ENCODE measurements around the gene JUN.

JUN gene

GRCh38 chr1:58755468-58755872, 28.4 kb downstream of the JUN start:
- DNase-seq (ENCODE audit: low spot score), result peak; percentile 85
- Histone ChIP-seq H3K4me3 (peak overlapping the region; percentile 30), H3K27ac (peak overlapping the region; percentile 63 to 79)
- no peak for TF ChIP-seq CTCF (IDR thresholded peaks at IDR 0.05)

DNA sequence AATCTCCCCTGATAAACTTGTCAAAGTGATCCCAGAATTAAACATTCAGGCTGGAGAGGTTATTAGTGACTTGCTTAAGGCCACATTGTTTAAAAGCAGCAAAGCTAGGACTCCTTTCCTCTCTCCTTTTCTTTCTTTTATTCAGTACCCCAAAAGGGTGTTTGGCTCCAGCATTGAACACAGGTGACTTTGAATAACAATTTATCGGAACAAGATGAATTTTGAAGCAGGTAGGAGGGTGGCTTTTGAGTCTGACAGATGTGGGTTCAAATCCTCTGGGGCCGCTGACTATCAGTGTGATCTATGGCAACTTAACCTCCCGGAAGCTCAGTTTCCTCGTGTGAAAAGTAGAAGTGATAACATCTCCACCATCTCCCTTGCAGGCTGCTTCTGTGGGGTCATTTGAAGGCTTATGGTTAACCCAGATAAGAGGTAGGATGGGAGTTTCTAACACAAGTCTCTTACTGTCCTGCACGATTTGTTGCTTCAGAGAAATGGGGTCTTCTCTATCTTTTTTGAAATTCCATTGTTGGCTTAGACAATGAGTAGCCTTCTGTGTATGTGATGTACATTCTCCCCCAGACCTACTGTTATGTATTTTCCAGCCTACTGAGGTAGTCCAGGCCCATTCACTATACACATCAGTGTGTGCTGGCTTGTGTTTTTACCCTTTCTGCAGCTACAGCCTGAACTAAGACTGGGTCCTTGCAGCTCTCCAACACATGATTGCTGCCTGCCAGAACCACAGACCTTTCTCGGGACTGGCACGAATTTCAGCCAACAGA, 29.0 kb downstream of the JUN start:
- no peak for TF ChIP-seq CTCF (IDR thresholded peaks at IDR 0.05)
- peak overlapping the region; percentile 30 for H3K4me3 ChIP-seq
- H3K27ac ChIP-seq, result peak overlapping the region; percentile 63 to 79
- DNase-seq (ENCODE audit: low spot score), result no peak

DNA sequence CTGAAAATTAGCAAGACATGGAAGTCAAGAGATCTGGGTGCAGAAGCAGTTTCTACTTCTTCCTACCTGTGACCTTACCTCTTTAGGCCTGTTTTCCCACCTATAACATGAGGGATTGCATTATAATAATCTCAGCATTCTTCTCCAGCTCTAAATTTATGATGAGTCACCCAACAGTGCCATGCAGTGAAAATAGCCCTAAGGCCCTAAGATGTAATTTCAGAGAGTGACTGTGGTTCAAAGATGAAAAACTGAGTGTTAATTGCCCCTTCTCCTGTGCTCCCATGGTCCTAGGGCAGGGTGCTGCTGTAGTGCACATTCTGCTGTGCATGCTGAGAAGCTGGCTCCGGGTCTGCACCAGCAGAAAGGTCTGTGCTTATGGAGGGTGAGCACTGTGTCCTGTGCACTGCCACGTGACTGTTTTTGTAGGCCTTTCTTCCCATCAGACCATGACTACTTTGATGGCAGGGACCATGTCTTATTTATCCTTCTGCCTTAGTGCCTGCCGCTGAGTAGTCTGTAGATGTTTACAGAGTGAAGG, 29.7 kb downstream of the JUN start:
- TF ChIP-seq CTCF (IDR thresholded peaks at IDR 0.05), result no peak
- no peak for DNase-seq (ENCODE audit: low spot score)
- no peak overlapping the region for H3K4me3 ChIP-seq
- peak overlapping the region in 1 of 2 donors; percentile 79 for H3K27ac ChIP-seq

DNA sequence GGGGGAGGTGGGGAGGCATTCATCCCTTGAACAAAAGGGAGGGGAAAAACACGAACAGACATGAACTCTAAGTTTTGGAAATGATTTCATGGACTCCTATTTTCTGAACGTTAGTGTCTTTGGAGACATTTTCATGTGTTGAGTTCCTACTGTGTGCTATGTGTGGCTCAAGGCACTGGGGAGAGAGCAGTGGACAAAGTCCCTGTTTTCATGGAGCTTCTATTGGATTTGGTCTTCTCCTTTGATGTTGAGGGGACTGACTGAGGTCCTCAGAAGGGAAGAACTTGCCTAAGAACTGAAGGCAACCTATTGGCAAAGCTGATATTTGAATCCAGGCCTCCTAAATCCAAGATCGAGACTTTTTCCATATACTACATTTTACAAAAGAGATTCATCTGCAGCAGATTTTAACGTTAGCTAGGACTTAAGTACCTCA, 30.4 kb downstream of the JUN start:
- no peak for TF ChIP-seq CTCF (IDR thresholded peaks at IDR 0.05)
- no peak overlapping the region for H3K27ac ChIP-seq
- DNase-seq (ENCODE audit: low spot score), result no peak
- H3K4me3 ChIP-seq, result no peak overlapping the region

DNA sequence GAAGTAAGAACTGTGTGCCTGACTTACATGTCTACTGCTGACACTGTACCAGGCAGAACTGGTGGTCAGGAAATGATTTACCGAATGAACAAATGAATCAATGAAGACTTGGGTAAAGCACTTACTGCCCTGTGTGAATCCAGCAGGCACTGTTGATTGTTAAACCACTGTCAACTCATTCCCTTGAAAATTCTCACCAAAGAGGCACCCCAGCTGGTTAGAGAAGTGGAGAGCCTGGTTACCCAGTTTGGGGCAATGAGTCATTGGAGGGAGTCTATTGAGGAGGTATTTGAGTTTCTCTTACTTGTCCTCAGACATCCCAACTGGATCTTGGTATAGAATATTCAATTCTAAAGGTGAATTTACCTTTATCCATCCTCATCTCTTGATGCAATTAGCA, 34.2 kb downstream of the JUN start:
- Histone ChIP-seq H3K4me3 (no peak overlapping the region), H3K27ac (no peak overlapping the region)
- TF ChIP-seq CTCF (IDR thresholded peaks at IDR 0.05), result no peak
- no peak for DNase-seq (ENCODE audit: low spot score)

GRCh38 chr1:58748666-58749065, 35.2 kb downstream of the JUN start:
- TF ChIP-seq CTCF (IDR thresholded peaks at IDR 0.05), result no peak
- DNase-seq (ENCODE audit: low spot score), result no peak
- Histone ChIP-seq H3K4me3 (no peak overlapping the region), H3K27ac (no peak overlapping the region)

DNA sequence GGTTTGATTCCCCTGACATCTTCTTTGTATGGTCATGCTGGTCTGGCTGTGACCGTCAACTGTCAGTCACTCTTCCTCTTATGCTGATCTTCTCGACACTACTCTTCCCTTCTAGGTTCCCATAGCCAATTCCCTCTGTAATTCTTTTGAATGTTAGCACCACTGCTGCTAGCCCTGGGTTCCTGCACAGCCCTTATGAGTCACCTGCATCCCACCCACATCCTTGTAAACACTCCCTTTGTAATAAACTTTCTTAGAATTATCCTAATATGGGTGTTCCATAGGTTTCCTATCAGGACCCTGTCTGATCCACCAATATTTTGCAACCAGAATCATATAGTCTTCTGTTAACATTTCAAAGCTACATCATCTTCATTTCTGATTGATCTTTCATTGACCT, 37.1 kb downstream of the JUN start:
- TF ChIP-seq CTCF (IDR thresholded peaks at IDR 0.05), result no peak
- DNase-seq (ENCODE audit: low spot score), result no peak
- Histone ChIP-seq H3K4me3 (no peak overlapping the region), H3K27ac (no peak overlapping the region)

Data from coronary artery (tissue), 2 donors.